ENCODE measurements around the gene GLOD4. TPM values are rescaled to one million over a fixed set of nuclear protein-coding genes. Genes with fewer than 3 reads are reported as not detected.
"Not testable (repeated sequence)": the region's sequence is repeated elsewhere in the genome, so short reads cannot be mapped to it uniquely, and the experiment has no call there.

GLOD4 gene
- total RNA-seq, 6 experiments from 2014 or later, result 34.6 to 66.4 (median 39.9) TPM

- H3K36me3 ChIP-seq, result peaks cover 0 to 10% (median 4%) of the 10 kb centered on the region in 4 donors
- 70% methylated on average over 3 of the region's 8 CpGs for WGBS (ENCODE audit: insufficient coverage, low coverage, low lambda C conversion rate, missing lambda C conversion rate)
- no peak for DNase-seq
- no peak for TF ChIP-seq POLR2A (IDR thresholded peaks at IDR 0.05)
- TF ChIP-seq CTCF (IDR thresholded peaks at IDR 0.05), result no peak
- intact Hi-C loops (cut with DNase I), result no loop called here
- H3K27me3 ChIP-seq, result no peaks in the 10 kb centered on the region
- no peak overlapping the region for H3K27ac ChIP-seq
- no peak for ATAC-seq
- H3K9me3 ChIP-seq, result no peaks in the 10 kb centered on the region
- no peak overlapping the region for H3K4me3 ChIP-seq
- H3K4me1 ChIP-seq, result peaks cover 0 to 12% (median 4%) of the 10 kb centered on the region in 4 donors
Measured at GRCh38 chr17:750431-751037, 31.5 kb downstream of the GLOD4 start.

GRCh38 chr17:749359-749758, 32.7 kb downstream of the GLOD4 start:
- H3K27me3 ChIP-seq; ATAC-seq; intact Hi-C loops (cut with DNase I); H3K27ac ChIP-seq; H3K9me3 ChIP-seq; H3K4me3 ChIP-seq; DNase-seq: not testable (repeated sequence)
- no CpG with 5 or more reads among the region's 7 CpGs for WGBS (ENCODE audit: insufficient coverage, low coverage, low lambda C conversion rate, missing lambda C conversion rate)
- Histone ChIP-seq H3K4me1 (peaks cover 0 to 12% (median 5%) of the 10 kb centered on the region in 4 donors), H3K36me3 (peaks cover 0 to 10% (median 5%) of the 10 kb centered on the region in 4 donors)

- peaks cover 0 to 10% (median 6%) of the 10 kb centered on the region in 4 donors for H3K36me3 ChIP-seq
Measured at GRCh38 chr17:748604-749003, 33.5 kb downstream of the GLOD4 start.

GRCh38 chr17:746783-747629, 35.1 kb downstream of the GLOD4 start:
- 83% methylated on average over 9 of the region's 38 CpGs for WGBS (ENCODE audit: insufficient coverage, low coverage, low lambda C conversion rate, missing lambda C conversion rate)
- no peak for DNase-seq
- H3K27ac ChIP-seq, result no peak overlapping the region
- no peak for ATAC-seq
- no peaks in the 10 kb centered on the region for H3K9me3 ChIP-seq
- H3K27me3 ChIP-seq, result no peaks in the 10 kb centered on the region
- TF ChIP-seq CTCF (IDR thresholded peaks at IDR 0.05) (no peak), POLR2A (IDR thresholded peaks at IDR 0.05) (no peak)
- intact Hi-C loops (cut with DNase I), result no loop called here
- H3K4me1 ChIP-seq, result peaks cover 0 to 12% (median 5%) of the 10 kb centered on the region in 4 donors
- peaks cover 0 to 20% (median 6%) of the 10 kb centered on the region in 4 donors for H3K36me3 ChIP-seq
- H3K4me3 ChIP-seq, result no peak overlapping the region

More at GRCh38 chr17:748604-749003, 33.5 kb downstream of the GLOD4 start:
- no CpG with 5 or more reads among the region's 4 CpGs for WGBS (ENCODE audit: insufficient coverage, low coverage, low lambda C conversion rate, missing lambda C conversion rate)
- H3K27me3 ChIP-seq; ATAC-seq; intact Hi-C loops (cut with DNase I); H3K4me3 ChIP-seq; DNase-seq; H3K27ac ChIP-seq; H3K9me3 ChIP-seq: not testable (repeated sequence)
- peaks cover 0 to 12% (median 5%) of the 10 kb centered on the region in 4 donors for H3K4me1 ChIP-seq

- DNase-seq, result no peak
- no peak for ATAC-seq
- H3K27ac ChIP-seq, result no peak overlapping the region
- H3K9me3 ChIP-seq, result no peaks in the 10 kb centered on the region
- no peaks in the 10 kb centered on the region for H3K27me3 ChIP-seq
- no CpG with 5 or more reads among the region's 9 CpGs for WGBS (ENCODE audit: insufficient coverage, low coverage, low lambda C conversion rate, missing lambda C conversion rate)
- intact Hi-C loops (cut with DNase I), result no loop called here
- peaks cover 0 to 10% (median 4%) of the 10 kb centered on the region in 4 donors for H3K4me1 ChIP-seq
- TF ChIP-seq POLR2A (IDR thresholded peaks at IDR 0.05) (no peak), CTCF (IDR thresholded peaks at IDR 0.05) (no peak)
- H3K4me3 ChIP-seq, result no peak overlapping the region
- H3K36me3 ChIP-seq, result peaks cover 0 to 20% (median 6%) of the 10 kb centered on the region in 4 donors
Measured at GRCh38 chr17:746181-746580, 35.9 kb downstream of the GLOD4 start.
